ENCODE data around the gene ATP8B4.

DNA sequence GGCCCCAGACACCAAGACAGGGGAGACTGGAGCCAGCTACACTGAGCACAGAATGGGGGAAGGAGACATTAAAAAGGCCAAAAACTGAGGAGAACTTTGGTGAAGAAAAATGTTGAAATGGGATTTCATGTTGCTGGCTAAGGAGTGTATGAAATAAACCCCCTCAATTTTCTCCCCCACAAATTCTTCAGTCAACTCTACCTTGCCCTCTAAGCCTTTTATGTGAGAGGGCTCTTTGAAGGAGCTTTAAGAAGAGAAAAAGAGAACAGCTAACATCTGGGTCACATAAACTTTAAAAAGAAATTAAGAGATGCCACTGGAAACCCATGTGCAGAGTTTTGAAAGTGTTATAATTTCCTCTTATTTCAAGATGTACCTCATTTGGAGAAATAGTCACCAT, 88.6 kb downstream of the ATP8B4 start:
- TF ChIP-seq, protein P1, sequence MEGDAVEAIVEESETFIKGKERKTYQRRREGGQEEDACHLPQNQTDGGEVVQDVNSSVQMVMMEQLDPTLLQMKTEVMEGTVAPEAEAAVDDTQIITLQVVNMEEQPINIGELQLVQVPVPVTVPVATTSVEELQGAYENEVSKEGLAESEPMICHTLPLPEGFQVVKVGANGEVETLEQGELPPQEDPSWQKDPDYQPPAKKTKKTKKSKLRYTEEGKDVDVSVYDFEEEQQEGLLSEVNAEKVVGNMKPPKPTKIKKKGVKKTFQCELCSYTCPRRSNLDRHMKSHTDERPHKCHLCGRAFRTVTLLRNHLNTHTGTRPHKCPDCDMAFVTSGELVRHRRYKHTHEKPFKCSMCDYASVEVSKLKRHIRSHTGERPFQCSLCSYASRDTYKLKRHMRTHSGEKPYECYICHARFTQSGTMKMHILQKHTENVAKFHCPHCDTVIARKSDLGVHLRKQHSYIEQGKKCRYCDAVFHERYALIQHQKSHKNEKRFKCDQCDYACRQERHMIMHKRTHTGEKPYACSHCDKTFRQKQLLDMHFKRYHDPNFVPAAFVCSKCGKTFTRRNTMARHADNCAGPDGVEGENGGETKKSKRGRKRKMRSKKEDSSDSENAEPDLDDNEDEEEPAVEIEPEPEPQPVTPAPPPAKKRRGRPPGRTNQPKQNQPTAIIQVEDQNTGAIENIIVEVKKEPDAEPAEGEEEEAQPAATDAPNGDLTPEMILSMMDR (IDR thresholded peaks at IDR 0.05): no peak
- TF ChIP-seq POLR2A (IDR thresholded peaks at IDR 0.05) (no peak), POLR2AphosphoS5 (IDR thresholded peaks at IDR 0.05) (no peak)

All from prostate gland (tissue), 2 donors.